Measurements from ENCODE around the gene TLCD1.

Gene TLCD1

GRCh38 chr17:28682655-28683054, 43.4 kb downstream of the TLCD1 start:
- DNase-seq = no peak
- no peaks in the 10 kb centered on the region for H3K27me3 ChIP-seq
- no peak overlapping the region for H3K27ac ChIP-seq
- H3K4me3 ChIP-seq = no peak overlapping the region
- TF ChIP-seq, protein P1, sequence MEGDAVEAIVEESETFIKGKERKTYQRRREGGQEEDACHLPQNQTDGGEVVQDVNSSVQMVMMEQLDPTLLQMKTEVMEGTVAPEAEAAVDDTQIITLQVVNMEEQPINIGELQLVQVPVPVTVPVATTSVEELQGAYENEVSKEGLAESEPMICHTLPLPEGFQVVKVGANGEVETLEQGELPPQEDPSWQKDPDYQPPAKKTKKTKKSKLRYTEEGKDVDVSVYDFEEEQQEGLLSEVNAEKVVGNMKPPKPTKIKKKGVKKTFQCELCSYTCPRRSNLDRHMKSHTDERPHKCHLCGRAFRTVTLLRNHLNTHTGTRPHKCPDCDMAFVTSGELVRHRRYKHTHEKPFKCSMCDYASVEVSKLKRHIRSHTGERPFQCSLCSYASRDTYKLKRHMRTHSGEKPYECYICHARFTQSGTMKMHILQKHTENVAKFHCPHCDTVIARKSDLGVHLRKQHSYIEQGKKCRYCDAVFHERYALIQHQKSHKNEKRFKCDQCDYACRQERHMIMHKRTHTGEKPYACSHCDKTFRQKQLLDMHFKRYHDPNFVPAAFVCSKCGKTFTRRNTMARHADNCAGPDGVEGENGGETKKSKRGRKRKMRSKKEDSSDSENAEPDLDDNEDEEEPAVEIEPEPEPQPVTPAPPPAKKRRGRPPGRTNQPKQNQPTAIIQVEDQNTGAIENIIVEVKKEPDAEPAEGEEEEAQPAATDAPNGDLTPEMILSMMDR (IDR thresholded peaks at IDR 0.05) = no peak
- H3K4me1 ChIP-seq = no peaks in the 10 kb centered on the region
- no peaks in the 10 kb centered on the region for H3K9me3 ChIP-seq
- peaks cover 96 to 100% (median 99%) of the 10 kb centered on the region in 3 donors for H3K36me3 ChIP-seq
- intact Hi-C loops (cut with DNase I; ENCODE audit: low total_unique reads) = no loop called here

GRCh38 chr17:28675980-28676379, 50.1 kb downstream of the TLCD1 start:
- peaks cover 96 to 100% (median 97%) of the 10 kb centered on the region in 3 donors for H3K36me3 ChIP-seq
- H3K9me3 ChIP-seq = no peaks in the 10 kb centered on the region
- no peak for DNase-seq
- H3K4me3 ChIP-seq = no peak overlapping the region
- intact Hi-C loops (cut with DNase I; ENCODE audit: low total_unique reads) = no loop called here
- no peaks in the 10 kb centered on the region for H3K4me1 ChIP-seq
- no peaks in the 10 kb centered on the region for H3K27me3 ChIP-seq
- TF ChIP-seq, protein P1 (IDR thresholded peaks at IDR 0.05) = no peak
- no peak overlapping the region for H3K27ac ChIP-seq

DNA sequence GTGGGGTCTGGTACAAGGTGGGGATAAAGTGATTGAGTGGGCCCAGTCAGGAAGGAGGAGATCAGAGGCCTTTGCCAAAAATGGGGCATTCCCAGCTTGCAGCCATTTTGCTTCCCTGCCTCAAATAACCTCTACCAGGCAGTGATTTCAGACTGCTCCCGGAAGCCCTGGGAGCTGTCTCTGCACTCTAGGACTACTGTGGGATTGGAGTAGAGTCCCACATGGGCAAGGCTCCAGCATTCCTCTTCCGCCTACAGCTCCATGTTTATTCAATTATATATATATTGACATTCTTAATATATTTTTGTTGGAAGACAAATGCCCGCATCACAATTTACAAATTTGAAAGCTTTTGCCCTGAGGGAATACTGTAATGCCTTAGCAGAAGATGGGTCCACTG, 50.5 kb downstream of the TLCD1 start:
- Histone ChIP-seq H3K27me3 (no peaks in the 10 kb centered on the region), H3K4me3 (no peak overlapping the region), H3K4me1 (no peaks in the 10 kb centered on the region), H3K9me3 (no peaks in the 10 kb centered on the region), H3K27ac (no peak overlapping the region), H3K36me3 (peaks cover 96 to 100% (median 97%) of the 10 kb centered on the region in 3 donors)
- TF ChIP-seq, protein P1 (IDR thresholded peaks at IDR 0.05) = no peak
- intact Hi-C loops (cut with DNase I; ENCODE audit: low total_unique reads) = no loop called here
- no peak for DNase-seq

Data from tibial artery (tissue), 4 donors.